ENCODE results near the gene TARBP1. TPM values are rescaled to one million over a fixed set of nuclear protein-coding genes. Genes with fewer than 3 reads are reported as not detected.

Gene TARBP1
- total RNA-seq, 2 experiments from 2014 or later, result 30.0 to 49.8 TPM

DNA sequence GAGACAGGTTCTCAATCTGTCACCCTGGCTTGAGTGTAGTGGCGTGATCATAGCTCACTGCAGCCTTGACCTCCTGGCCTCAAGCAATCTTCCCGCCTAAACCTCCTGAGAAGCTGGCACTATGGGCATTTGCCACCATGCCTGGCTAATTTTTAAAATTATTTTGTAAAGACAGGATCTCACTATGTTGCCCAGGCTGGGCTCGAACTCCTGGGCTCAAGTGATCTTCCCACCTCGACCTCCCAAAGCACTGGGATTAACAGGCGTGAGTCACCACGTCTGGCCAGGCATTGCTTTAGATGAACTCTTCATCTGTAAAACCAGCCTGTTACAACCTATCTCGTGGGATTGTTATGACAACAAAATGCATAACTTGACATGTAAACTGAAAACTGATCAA is 103.3 kb downstream of the TARBP1 start:
- peaks cover 37% of the 10 kb centered on the region; the same call in 1 of the 2 replicates for H3K79me2 ChIP-seq (ENCODE audit: insufficient read depth, low read depth, low read length)
- TSS peak; percentile 0 for BruUV-seq (replicated peaks)
- intact Hi-C loops (cut with micrococcal nuclease; ENCODE audit: unreplicated experiment), result no loop called here
- H3K9me3 ChIP-seq (ENCODE audit: low read length), result no peaks in the 10 kb centered on the region
- ChIA-PET CTCF (ENCODE audit: unreplicated experiment) (no interaction called here), POLR2A (interaction anchor here (0.7 to 2.2 kb wide), 3 partner anchors 8 to 150 kb away, joined by 3 to 11 read pairs (median 4); no protein-coding TSS in a partner anchor)
- no peak overlapping the region for H3K4me3 ChIP-seq (ENCODE audit: low read depth, low read length, poor library complexity, severe bottlenecking)
- no peak for DNase-seq (ENCODE audit: low spot score)
- H4K20me1 ChIP-seq (ENCODE audit: insufficient read depth, low read length), result no peaks in the 10 kb centered on the region
- H3K4me1 ChIP-seq (ENCODE audit: insufficient read depth, low read length, poor library complexity, severe bottlenecking), result peaks cover 27% of the 10 kb centered on the region
- no peak overlapping the region for H3K27ac ChIP-seq (ENCODE audit: low read depth, low read length, poor library complexity, severe bottlenecking)
- H3K36me3 ChIP-seq (ENCODE audit: insufficient read depth, low read length), result peaks cover 55% of the 10 kb centered on the region
- no peaks in the 10 kb centered on the region for H3K9me2 ChIP-seq (ENCODE audit: insufficient read depth, low read length)
- no peak overlapping the region; the same call in 1 of the 2 replicates for H3K4me2 ChIP-seq (ENCODE audit: low read length)
- TF ChIP-seq EZH2phosphoT487 (IDR thresholded peaks at IDR 0.05; ENCODE audit: borderline replicate concordance, low read depth, low read length), result no peak
- TF ChIP-seq, protein P1, sequence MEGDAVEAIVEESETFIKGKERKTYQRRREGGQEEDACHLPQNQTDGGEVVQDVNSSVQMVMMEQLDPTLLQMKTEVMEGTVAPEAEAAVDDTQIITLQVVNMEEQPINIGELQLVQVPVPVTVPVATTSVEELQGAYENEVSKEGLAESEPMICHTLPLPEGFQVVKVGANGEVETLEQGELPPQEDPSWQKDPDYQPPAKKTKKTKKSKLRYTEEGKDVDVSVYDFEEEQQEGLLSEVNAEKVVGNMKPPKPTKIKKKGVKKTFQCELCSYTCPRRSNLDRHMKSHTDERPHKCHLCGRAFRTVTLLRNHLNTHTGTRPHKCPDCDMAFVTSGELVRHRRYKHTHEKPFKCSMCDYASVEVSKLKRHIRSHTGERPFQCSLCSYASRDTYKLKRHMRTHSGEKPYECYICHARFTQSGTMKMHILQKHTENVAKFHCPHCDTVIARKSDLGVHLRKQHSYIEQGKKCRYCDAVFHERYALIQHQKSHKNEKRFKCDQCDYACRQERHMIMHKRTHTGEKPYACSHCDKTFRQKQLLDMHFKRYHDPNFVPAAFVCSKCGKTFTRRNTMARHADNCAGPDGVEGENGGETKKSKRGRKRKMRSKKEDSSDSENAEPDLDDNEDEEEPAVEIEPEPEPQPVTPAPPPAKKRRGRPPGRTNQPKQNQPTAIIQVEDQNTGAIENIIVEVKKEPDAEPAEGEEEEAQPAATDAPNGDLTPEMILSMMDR (conservative IDR thresholded peaks at IDR 0.05; ENCODE audit: low read length), result no peak
- H2AFZ ChIP-seq (ENCODE audit: low read length), result no peak overlapping the region

DNA sequence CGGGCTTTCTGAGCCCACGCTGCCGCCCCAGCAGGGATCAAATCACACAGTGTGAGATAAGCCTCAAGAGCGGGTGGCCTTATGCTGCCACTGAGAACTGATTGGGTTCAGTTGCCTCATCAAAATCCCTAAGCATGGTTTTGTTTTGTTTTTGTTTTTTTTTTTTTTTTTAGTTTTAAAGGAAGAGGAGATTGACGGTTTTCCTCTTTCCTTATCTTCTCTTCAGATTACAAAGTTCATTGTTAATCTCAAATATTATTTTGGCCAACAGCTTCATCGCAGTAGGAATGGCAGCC is 105.1 kb downstream of the TARBP1 start:
- peak overlapping the region; percentile 87 for H2AFZ ChIP-seq (ENCODE audit: low read length)
- H3K79me2 ChIP-seq (ENCODE audit: insufficient read depth, low read depth, low read length), result peaks cover 37% of the 10 kb centered on the region; the same call in 1 of the 2 replicates
- no peaks in the 10 kb centered on the region for H3K9me3 ChIP-seq (ENCODE audit: low read length)
- H3K36me3 ChIP-seq (ENCODE audit: insufficient read depth, low read length), result peaks cover 37% of the 10 kb centered on the region
- peak overlapping the region; percentile 92 for H3K4me3 ChIP-seq (ENCODE audit: low read depth, low read length, poor library complexity, severe bottlenecking)
- intact Hi-C loops (cut with micrococcal nuclease; ENCODE audit: unreplicated experiment), result loop anchor here (1.0 to 5.0 kb wide), 4 partner anchors 17 to 238 kb away; partner anchors contain the start of gene IRF2BP2
- no peaks in the 10 kb centered on the region for H3K9me2 ChIP-seq (ENCODE audit: insufficient read depth, low read length)
- peak overlapping the region; percentile 95 for H3K27ac ChIP-seq (ENCODE audit: low read depth, low read length, poor library complexity, severe bottlenecking)
- ChIA-PET POLR2A (interaction anchor here (0.5 to 2.6 kb wide), 15 partner anchors 10 to 804 kb away, joined by 3 to 35 read pairs (median 4); no protein-coding TSS in a partner anchor), CTCF (ENCODE audit: unreplicated experiment) (no interaction called here)
- no peaks in the 10 kb centered on the region for H4K20me1 ChIP-seq (ENCODE audit: insufficient read depth, low read length)
- TSS peak; percentile 79 for BruUV-seq (replicated peaks)
- no peak for DNase-seq (ENCODE audit: low spot score)
- TF ChIP-seq, protein P1 (conservative IDR thresholded peaks at IDR 0.05; ENCODE audit: low read length), result no peak
- TF ChIP-seq EZH2phosphoT487 (IDR thresholded peaks at IDR 0.05; ENCODE audit: borderline replicate concordance, low read depth, low read length), result no peak
- peaks cover 35% of the 10 kb centered on the region for H3K4me1 ChIP-seq (ENCODE audit: insufficient read depth, low read length, poor library complexity, severe bottlenecking)
- H3K4me2 ChIP-seq (ENCODE audit: low read length), result peak overlapping the region; percentile 87

Data from OCI-LY7 (cell line).